CD4-positive, alpha-beta T cell (primary cell): ENCODE data around the gene GOLT1A. TPM values are rescaled to one million over a fixed set of nuclear protein-coding genes. Genes with fewer than 3 reads are reported as not detected.
A peak's percentile ranks its signal among the peaks of the same experiment; 100 is the strongest.

Experiments used
- ATAC-seq: fragments of 200-7000 bp; cut with Tn5 transposase; one replicate; pipeline ENCODE4 v1.10.0; 2022; ENCODE audit warnings: mild to moderate bottlenecking; ENCODE audit not compliant: poor library complexity
- CTCF ChIA-PET: fragments of 350-600 bp; sonication (Branson Sonifier 250); formaldehyde crosslinking; loops from one replicate; lab custom pipeline; 2021; ENCODE audit warnings: antibody characterized with exemption, inconsistent platforms; lab: Charles Lee
- POLR2A ChIA-PET: fragments of 350-600 bp; sonication (Branson Sonifier 250); formaldehyde crosslinking; loops from one replicate; lab custom pipeline; 2021; ENCODE audit warnings: antibody characterized with exemption, inconsistent platforms; lab: Charles Lee
- DNase-seq, 14 experiments: peaks; one replicate each; pipeline ENCODE4 v3.0.0-alpha.2; 2013 to 2020; ENCODE audit warnings: mixed read lengths in 2 of 14
- H3K27ac ChIP-seq, 2 donors: one replicate each; pipeline versions ENCODE4 v1.5.1 to v1.7.0; 2013; ENCODE audit warnings: low read length in 2 of 2, low read depth in 1 of 2, mild to moderate bottlenecking in 1 of 2
- H3K27me3 ChIP-seq, 2 experiments: 1 replicate in 1 of 2; 2 replicates in 1 of 2; pipeline versions ENCODE4 v1.6.1 to v1.7.0; 2013; ENCODE audit warnings: low read length in 2 of 2, control low read depth in 1 of 2, mild to moderate bottlenecking in 1 of 2, moderate library complexity in 1 of 2; ENCODE audit not compliant: insufficient read depth in 2 of 2, control insufficient read depth in 1 of 2
- H3K36me3 ChIP-seq: one replicate; pipeline ENCODE4 v1.6.1; 2013; ENCODE audit warnings: low read length, control low read depth; ENCODE audit not compliant: insufficient read depth
- H3K4me1 ChIP-seq: one replicate; pipeline ENCODE4 v1.6.1; 2013; ENCODE audit warnings: low read length, control low read depth; ENCODE audit not compliant: insufficient read depth
- H3K4me3 ChIP-seq: one replicate; pipeline ENCODE4 v1.5.1; 2013; ENCODE audit warnings: mild to moderate bottlenecking, low read length, moderate library complexity
- H3K9me3 ChIP-seq, 2 experiments: 1 replicate in 1 of 2; 2 replicates in 1 of 2; pipeline versions ENCODE4 v1.6.1 to v1.7.0; 2013; ENCODE audit warnings: low read length in 2 of 2, mild to moderate bottlenecking in 2 of 2, control low read depth in 1 of 2, moderate library complexity in 1 of 2; ENCODE audit not compliant: control insufficient read depth in 1 of 2, insufficient read depth in 1 of 2
- H3K27ac Mint-ChIP-seq: one replicate; pipeline ENCODE4 v1.8.0; 2020; ENCODE audit warnings: mixed read lengths
- H3K27me3 Mint-ChIP-seq: one replicate; pipeline ENCODE4 v1.8.0; 2021; ENCODE audit warnings: mixed read lengths
- H3K36me3 Mint-ChIP-seq: one replicate; pipeline ENCODE4 v1.8.0; 2021; ENCODE audit warnings: low read depth, mixed read lengths
- H3K4me1 Mint-ChIP-seq: one replicate; pipeline ENCODE4 v1.8.0; 2021; ENCODE audit warnings: low read depth, mixed read lengths
- H3K4me3 Mint-ChIP-seq: one replicate; pipeline ENCODE4 v1.8.0; 2020; ENCODE audit warnings: mild to moderate bottlenecking, mixed read lengths
- H3K9me3 Mint-ChIP-seq: one replicate; pipeline ENCODE4 v1.8.0; 2020; ENCODE audit warnings: mixed read lengths
- CTCF ChIP-seq: fragments of 200-600 bp; IDR thresholded peaks from one replicate; pipeline ENCODE4 v1.8.0; 2022; ENCODE audit warnings: antibody characterized with exemption, mild to moderate bottlenecking
- intact Hi-C, 2 experiments: fragments of 100-400 bp; cut with DNase I in 1 of 2; cut with micrococcal nuclease in 1 of 2; formaldehyde crosslinking; loops; one replicate each; pipeline versions ENCODE4 v1.15.1 to v1.9.0; 2023 to 2025; cut with DNase I, micrococcal nuclease
- total RNA-seq, 174 experiments: library from RNA in 2 of 174; stranded (reverse) in 2 of 174; gene quantifications; one replicate each; pipeline ENCODE4 v1.2.3 and lab custom pipeline; 2021 to 2026

Gene GOLT1A
- total RNA-seq, 2 experiments from 2014 or later, result 0.30 TPM; not detected in 1

DNA sequence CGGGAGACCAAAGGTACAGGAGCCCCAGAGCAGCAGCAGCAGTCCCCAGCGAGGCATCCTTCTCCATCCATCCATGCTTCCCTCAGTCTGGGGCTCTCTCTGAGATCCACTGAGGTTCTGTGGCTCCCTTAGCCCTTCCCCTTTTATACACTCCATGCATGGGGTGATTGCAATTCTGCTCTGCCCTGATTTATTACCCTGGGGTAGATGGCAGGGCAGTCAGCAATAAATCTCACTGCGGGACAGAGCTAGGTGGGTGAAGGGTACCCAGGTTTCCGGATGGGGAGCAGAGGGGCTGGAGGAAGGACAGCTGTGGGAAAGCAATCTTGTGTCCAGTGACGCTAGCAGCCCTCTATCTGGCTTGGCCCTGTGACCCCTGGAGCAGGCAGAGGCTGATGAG is 47.6 kb downstream of the GOLT1A start, which contains the start of gene REN:
TSS of gene REN (minus strand) at position 119 of the 400 bp plus-strand sequence. CDS start at position 75, 44 bp downstream.
- Histone ChIP-seq H3K4me3 (no peak within 1 kb of the TSS), H3K36me3 (no peaks in the 10 kb centered on the region), H3K27ac (no peak within 1 kb of the TSS), H3K27me3 (no peaks in the 10 kb centered on the region), H3K4me1 (no peaks in the 10 kb centered on the region), H3K9me3 (peaks cover 27 to 30% of the 10 kb centered on the region in 2 experiments)
- TF ChIP-seq CTCF, result no peak
- Mint-ChIP-seq H3K4me3 (no peak within 1 kb of the TSS), H3K4me1 (no peaks in the 10 kb centered on the region), H3K36me3 (peaks cover 12% of the 10 kb centered on the region), H3K27me3 (peaks cover 6% of the 10 kb centered on the region), H3K9me3 (peaks cover 18% of the 10 kb centered on the region), H3K27ac (no peak within 1 kb of the TSS)
- ATAC-seq (no peak), DNase-seq (no peak)
- intact Hi-C loops, result no loop called here
- CTCF ChIA-PET, result no interaction called here
- POLR2A ChIA-PET, result no interaction called here

DNA sequence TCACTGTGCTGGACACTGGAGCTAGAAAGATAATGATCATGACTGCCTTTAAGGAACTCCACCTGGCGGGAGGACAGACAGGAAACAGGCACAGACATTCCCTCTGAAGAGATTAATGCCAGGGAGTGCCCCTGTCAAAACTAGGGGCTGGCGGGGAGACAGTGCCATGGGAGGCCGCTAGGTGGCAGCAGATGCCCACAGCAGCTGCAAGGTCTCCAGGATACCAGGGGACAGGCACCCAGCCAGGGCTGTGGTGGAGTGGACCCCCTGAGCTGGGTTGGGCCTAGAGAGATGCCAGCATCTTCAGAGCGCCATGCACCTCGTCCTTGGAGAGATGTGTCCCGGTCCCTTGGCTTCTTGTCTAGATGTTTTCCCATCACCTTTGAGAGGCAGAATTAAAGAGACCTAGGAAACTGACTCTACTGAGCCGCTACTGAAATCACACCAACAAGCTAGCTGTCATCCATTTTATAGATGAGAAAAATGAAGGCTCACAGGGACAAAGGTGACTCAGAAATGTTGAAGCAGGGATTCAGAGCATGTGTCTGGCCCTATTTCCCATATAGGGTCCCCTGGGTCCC is 51.2 kb downstream of the GOLT1A start:
- no peak overlapping the region for H3K27ac ChIP-seq
- H3K27ac Mint-ChIP-seq, result no peak overlapping the region
- no peaks in the 10 kb centered on the region for H3K36me3 Mint-ChIP-seq
- no peak overlapping the region for H3K4me3 Mint-ChIP-seq
- ATAC-seq (peak; percentile 98), DNase-seq (peak; percentile 60 to 86 (median 72))
- H3K27me3 ChIP-seq, result no peaks in the 10 kb centered on the region
- peaks cover 0 to 10% of the 10 kb centered on the region in 2 experiments for H3K9me3 ChIP-seq
- peaks cover 3% of the 10 kb centered on the region for H3K9me3 Mint-ChIP-seq
- no peaks in the 10 kb centered on the region for H3K36me3 ChIP-seq
- H3K4me3 ChIP-seq, result no peak overlapping the region
- H3K4me1 ChIP-seq, result no peaks in the 10 kb centered on the region
- H3K4me1 Mint-ChIP-seq, result no peaks in the 10 kb centered on the region
- ChIA-PET CTCF (interaction anchor here (0.5 to 1.9 kb wide), 9 partner anchors 8 to 236 kb away, joined by 3 to 14 read pairs (median 6); partner anchors contain the start of gene ETNK2), POLR2A (interaction anchor here (1.2 to 1.8 kb wide), 2 partner anchors 10 to 200 kb away, joined by 3 to 7 read pairs; no protein-coding TSS in a partner anchor)
- intact Hi-C loops, result loop anchor here (1.0 to 5.0 kb wide), 5 partner anchors 45 to 341 kb away; no protein-coding TSS in a partner anchor
- peak; percentile 99 for TF ChIP-seq CTCF
- peaks cover 17% of the 10 kb centered on the region for H3K27me3 Mint-ChIP-seq

DNA sequence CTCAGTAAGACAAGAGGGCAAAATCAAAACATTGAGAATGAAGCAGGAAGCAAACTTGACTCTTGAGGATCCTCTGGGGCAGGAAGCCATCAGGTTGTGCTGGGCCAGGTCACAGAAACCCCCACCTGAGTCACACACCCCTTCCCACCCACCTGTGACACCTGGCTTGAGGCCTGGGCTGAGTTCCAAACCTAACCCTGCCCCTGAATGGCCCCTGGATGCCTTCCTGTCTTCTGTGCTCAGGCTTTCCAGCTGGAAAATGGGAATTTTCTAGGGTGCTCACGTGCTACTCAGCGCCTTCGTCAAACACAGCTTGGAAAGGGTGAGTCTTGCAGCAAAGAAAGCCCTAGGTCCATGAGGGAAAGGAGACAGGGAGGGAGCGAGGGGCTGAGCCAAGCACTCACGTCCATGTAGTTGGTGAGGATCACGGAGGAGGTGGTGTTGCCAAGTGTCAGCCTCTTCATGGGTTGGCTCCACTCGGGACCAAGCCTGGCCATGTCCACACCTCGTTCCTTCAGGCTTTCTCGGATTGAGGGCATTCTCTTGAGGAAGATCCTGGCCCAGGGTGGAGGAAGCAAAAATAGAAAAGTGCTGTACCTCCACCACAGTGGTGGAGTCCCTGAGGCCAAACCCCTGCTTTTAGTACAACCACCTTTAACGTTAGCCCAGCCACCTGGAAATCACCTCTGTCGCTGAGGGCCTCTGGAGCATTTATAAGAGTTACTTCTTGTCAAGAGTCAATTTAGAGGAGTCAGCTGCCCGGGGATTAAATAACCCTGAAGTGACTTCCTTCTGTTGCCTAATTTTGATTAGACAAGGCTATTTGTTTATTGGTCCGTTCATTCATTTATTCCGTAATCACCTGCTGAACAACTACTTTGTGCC is 51.9 kb downstream of the GOLT1A start:
- ChIA-PET CTCF (interaction anchor here (0.5 to 1.9 kb wide), 7 partner anchors 9 to 237 kb away, joined by 4 to 14 read pairs (median 6); partner anchors contain the start of gene ETNK2), POLR2A (interaction anchor here (1.2 to 1.8 kb wide), 2 partner anchors 11 to 201 kb away, joined by 3 to 7 read pairs; no protein-coding TSS in a partner anchor)
- ATAC-seq (no peak), DNase-seq (no peak)
- no peaks in the 10 kb centered on the region for H3K36me3 Mint-ChIP-seq
- no peak overlapping the region for H3K4me3 Mint-ChIP-seq
- no peaks in the 10 kb centered on the region for H3K4me1 Mint-ChIP-seq
- intact Hi-C loops, result loop anchor here (1.0 to 5.0 kb wide), 5 partner anchors 45 to 341 kb away; no protein-coding TSS in a partner anchor
- H3K27ac ChIP-seq, result no peak overlapping the region
- no peaks in the 10 kb centered on the region for H3K9me3 Mint-ChIP-seq
- no peak overlapping the region for H3K4me3 ChIP-seq
- no peak for TF ChIP-seq CTCF
- no peaks in the 10 kb centered on the region for H3K27me3 ChIP-seq
- no peak overlapping the region for H3K27ac Mint-ChIP-seq
- H3K9me3 ChIP-seq, result peaks cover 0 to 9% of the 10 kb centered on the region in 2 experiments
- H3K36me3 ChIP-seq, result no peaks in the 10 kb centered on the region
- H3K4me1 ChIP-seq, result no peaks in the 10 kb centered on the region
- H3K27me3 Mint-ChIP-seq, result peaks cover 20% of the 10 kb centered on the region
